K562 treated with DMSO at 1 percent for 4 hours (cell line): ENCODE measurements around the gene FBXO24. TPM values are rescaled to one million over a fixed set of nuclear protein-coding genes. Genes with fewer than 3 reads are reported as not detected.

ENCODE experiments used
- total RNA-seq: library from RNA; unstranded; fragments of 300-600 nt; gene quantifications from 2 replicates; pipeline ENCODE4 v1.2.3, GENCODE V29; 2022; ENCODE audit not compliant: insufficient read depth

The FBXO24 gene, protein sequence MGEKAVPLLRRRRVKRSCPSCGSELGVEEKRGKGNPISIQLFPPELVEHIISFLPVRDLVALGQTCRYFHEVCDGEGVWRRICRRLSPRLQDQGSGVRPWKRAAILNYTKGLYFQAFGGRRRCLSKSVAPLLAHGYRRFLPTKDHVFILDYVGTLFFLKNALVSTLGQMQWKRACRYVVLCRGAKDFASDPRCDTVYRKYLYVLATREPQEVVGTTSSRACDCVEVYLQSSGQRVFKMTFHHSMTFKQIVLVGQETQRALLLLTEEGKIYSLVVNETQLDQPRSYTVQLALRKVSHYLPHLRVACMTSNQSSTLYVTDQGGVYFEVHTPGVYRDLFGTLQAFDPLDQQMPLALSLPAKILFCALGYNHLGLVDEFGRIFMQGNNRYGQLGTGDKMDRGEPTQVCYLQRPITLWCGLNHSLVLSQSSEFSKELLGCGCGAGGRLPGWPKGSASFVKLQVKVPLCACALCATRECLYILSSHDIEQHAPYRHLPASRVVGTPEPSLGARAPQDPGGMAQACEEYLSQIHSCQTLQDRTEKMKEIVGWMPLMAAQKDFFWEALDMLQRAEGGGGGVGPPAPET
- 0.89 TPM in 1 of 2 replicates, not detected in the other for total RNA-seq

DNA sequence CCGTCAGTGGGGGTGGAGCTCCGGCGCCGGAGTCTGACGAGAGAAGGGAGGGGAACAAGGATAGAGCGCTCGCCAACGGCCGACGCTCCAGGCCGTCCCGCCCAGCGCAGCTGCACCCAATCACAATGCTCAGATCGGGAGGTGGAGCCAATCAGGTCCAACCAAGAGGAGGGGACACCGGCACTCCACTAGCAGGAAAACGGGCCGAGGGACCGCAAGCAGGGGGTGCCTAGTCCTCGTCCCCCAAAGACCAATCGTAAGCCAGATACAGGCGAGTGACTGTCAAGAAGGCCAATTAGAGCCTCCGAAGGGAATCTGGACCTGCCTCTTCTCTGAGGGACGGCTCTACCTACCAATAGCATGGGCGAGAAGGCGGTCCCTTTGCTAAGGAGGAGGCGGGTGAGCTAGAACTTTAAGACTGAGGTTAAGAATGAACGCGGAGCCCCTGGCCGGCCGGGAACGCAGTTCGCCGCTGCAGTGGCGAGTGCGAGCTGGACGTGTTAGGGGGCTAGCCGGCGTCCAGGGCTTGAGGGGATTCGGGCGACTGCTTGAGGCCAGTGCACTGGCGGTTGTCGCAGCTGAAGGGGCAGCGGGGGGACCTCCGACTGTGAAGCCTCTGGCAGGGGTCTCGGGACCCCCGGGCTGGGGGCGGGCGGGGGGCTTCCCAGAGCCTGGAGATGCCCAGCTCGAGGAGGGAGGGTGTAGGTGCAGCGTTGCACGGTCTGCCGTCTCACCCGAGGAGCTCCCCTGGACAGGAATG, at the start of gene FBXO24:
Gene FBXO24 (plus strand): TSS at position 63 of the 760 bp plus-strand sequence. CDS start 298 bp downstream, at position 361.

DNA sequence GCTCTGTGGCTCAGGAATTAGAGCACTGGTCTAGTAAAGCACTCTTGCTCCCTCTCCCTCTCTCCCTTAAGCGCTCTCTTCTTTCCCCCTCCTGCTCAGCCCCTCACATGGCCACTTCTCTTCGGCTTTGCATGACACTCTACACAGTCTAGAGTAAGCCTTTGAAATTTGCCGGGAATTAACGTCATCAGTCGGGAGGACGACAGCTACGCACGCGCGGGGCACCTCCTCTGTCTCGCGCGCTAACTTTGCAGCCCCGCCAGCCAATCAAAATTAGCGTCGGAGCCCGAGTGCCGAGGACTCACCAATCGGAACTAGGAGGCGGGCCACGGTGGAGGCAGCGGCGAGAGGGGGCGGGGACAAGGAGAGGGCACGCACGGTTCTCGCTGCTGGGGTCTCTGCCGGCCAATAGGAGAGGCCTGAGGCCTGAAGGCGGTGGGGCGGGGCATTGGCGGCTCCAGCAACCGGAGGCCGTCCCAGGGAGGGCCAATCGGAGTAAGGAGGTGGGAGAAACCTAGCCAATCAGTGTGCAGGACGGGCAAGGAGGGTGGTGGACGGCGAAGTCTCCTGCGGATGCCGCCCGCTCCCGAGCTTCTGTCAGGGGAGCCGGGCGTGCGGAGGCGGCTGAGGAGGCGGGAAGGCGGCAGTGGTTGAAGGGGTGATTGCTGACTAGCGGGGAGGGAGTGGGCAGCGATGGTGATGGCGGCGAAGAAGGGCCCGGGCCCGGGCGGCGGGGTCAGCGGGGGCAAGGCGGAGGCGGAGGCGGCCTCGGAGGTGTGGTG, 47.3 kb upstream of the FBXO24 start, which contains the start of gene AGFG2:
Gene AGFG2 (plus strand): TSS at position 550 of the 782 bp plus-strand sequence. CDS start 144 bp downstream, at position 694.

DNA sequence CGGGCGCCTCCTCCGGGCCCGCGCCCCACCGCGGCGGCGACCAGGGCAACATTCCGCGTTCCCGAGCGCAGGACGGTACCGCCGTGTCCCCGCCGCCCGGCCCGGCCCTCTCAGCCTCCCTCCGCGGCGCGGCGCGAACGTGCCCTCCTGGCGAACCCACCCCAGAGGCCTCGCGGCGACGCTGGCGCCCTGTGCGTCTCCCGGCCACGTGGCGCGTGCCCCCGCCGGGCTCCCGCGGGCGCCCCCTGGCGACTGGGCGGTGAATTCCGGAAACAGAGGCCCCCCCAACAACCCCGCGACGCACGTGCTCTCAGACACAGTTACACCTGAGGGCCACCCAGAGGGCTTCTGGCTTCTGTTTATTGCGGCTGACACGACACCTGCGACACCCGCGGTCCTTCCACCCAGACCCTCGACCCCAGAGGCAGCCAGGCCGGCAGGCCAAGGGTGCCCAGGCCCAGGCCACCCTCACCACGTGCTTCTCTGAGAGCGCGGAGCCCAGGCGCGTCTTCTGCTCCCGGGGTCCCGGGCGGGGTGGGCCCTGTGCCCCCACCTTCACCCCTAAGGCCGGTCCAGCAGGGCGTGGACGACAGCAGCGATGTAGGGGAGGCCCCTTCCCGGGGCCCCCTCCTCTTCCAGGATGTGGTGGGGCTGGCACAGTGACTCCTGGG, 12.3 kb upstream of the FBXO24 start, which contains the start of gene SAP25:
Gene SAP25 (minus strand): TSS at position 210 of the 671 bp plus-strand sequence. CDS start 158 bp downstream, at position 52.

DNA sequence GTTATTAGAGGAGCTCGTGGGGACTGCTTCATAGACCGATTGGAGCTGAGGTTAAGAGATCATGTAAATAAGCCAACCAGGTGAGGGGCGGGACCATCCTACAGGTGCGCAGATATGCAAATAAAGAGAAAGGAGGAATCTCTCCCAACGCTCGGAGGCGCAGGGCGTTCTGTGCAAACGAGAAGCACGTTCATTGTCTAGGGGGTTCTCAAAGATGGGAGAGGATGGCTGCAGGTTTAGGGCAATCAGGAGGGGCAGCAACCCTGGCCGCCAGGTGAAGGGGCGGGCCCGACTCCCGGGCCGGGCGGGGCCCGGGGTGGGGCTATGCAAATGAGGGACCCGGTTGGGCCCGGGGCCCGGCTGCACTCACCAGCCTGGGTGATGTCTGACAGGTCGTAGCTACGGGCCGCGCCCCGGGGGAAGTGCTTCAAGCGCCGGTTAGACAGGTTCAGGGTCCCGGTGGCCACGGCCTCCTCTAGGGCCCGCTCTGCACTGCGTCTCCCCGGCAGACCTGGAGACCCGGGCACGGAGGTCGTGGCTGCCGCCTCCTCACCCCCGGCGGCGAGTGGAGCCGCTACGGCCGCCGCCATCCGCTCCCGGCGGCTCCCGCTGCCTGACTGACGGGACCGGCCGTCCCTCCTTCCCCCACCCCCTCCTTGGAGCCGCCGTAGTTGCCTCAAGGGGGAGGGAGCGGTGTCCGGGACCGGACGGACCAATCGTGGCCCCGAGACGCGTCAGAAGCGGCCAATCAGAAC, 440 bp upstream of the FBXO24 start, which contains the start of gene LRCH4:
Gene LRCH4 (minus strand): TSS at position 619 of the 755 bp plus-strand sequence. CDS start 29 bp downstream, at position 590.

DNA sequence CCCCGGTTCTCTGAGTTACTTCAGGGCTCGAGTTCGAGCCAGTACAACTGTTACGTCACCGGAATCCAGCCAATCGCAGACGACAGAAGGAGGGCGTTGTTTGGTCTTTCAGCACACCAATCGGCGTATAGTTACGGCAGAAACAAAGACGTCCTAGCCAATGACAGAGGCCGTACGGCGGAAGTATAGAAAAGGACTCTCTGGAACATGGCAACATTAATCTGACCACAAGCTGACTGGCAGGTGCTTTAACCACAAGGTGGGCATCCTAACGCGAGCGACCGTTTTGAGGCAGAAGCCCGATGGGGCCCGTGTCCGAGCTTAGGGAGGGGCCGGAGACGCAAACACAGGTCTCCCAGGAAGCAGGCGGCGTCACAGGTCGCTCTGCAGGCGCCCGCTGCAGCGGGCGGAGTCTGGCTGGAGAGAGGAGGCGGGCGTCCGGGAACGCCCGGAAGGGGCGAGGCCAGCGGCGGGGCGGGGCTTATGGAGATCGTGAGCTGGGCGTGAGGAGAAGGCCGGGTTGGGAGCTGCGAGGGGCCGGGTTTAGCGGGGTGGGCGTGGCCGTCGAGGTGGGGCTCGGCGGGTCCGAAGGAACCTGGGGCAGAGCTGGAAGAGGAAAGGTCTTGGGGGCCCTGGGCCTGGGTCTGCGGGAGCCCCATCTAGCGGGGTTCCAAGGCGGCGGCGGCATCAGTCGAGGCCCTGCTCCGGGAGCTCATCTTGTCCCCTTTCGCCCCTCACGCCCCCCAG, 26.0 kb downstream of the FBXO24 start, which contains the start of gene MOSPD3:
Gene MOSPD3 (plus strand): TSS at position 558 of the 747 bp plus-strand sequence. CDS start 252 bp downstream, outside the sequence.

DNA sequence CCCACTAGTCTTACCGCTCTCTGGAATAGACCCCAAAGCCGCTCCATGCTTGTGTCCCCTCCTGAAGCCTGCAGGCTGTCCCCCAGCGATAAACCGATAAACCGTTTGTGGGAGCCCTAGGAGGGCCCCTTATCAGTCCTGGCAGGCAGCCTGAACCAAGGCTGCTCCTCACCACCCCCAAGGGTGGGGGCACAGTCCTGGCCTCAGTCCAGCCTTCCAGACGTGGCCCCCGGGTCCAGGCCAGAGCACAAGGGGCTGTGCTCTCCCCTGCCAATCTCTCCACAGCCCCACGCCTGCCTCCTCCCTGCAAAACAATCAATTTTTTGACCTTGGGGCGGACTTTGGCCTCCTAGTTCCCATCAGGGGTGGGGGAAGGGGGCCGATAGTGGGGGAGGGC, 55.3 kb downstream of the FBXO24 start, which contains the start of gene TFR2:
Gene TFR2 (minus strand): TSS at position 90 of the 397 bp plus-strand sequence. CDS start 43 bp downstream, at position 47.

Other genes with a start within 250 kb of the FBXO24 start
- gene PILRB, start 228.2 kb upstream of the FBXO24 start, total RNA-seq = 28.5 and 33.4 TPM in 2 replicates
- 2.6 and 4.7 TPM in 2 replicates for gene PILRA, start 212.8 kb upstream of the FBXO24 start, total RNA-seq
- 2.4 and 5.1 TPM in 2 replicates for gene ZCWPW1, start 157.6 kb upstream of the FBXO24 start, total RNA-seq
- 71.3 and 78.0 TPM in 2 replicates for gene MEPCE, start 156.5 kb upstream of the FBXO24 start, total RNA-seq
- 93.1 and 101 TPM in 2 replicates for gene PPP1R35, start 149.8 kb upstream of the FBXO24 start, total RNA-seq
- 2.3 and 3.3 TPM in 2 replicates for gene SPACDR, start 122.1 kb upstream of the FBXO24 start, total RNA-seq
- 114 and 119 TPM in 2 replicates for gene TSC22D4, start 107.1 kb upstream of the FBXO24 start, total RNA-seq
- 0.74 and 0.88 TPM in 2 replicates for gene NYAP1, start 102.4 kb upstream of the FBXO24 start, total RNA-seq
- 13.6 and 22.2 TPM in 2 replicates for gene AGFG2, start 47.1 kb upstream of the FBXO24 start, total RNA-seq
- 11.0 and 16.3 TPM in 2 replicates for gene SAP25, start 12.4 kb upstream of the FBXO24 start, total RNA-seq
- 68.5 and 72.5 TPM in 2 replicates for gene LRCH4, start 199 bp upstream of the FBXO24 start, total RNA-seq
- 13.3 and 15.8 TPM in 2 replicates for gene PCOLCE, start 16.0 kb downstream of the FBXO24 start, total RNA-seq
- gene MOSPD3, start 26.2 kb downstream of the FBXO24 start, total RNA-seq = 33.2 and 34.1 TPM in 2 replicates
- 95.8 and 146 TPM in 2 replicates for gene TFR2, start 55.2 kb downstream of the FBXO24 start, total RNA-seq
- not detected in 2 replicates for gene ACTL6B, start 70.1 kb downstream of the FBXO24 start, total RNA-seq
- 528 and 530 TPM in 2 replicates for gene GNB2, start 87.4 kb downstream of the FBXO24 start, total RNA-seq
- gene GIGYF1, start 107.9 kb downstream of the FBXO24 start, total RNA-seq = 23.8 and 26.5 TPM in 2 replicates
- gene POP7, start 119.8 kb downstream of the FBXO24 start, total RNA-seq = 71.9 and 86.3 TPM in 2 replicates
- not detected in 2 replicates for gene EPO, start 134.1 kb downstream of the FBXO24 start, total RNA-seq
- not detected in 2 replicates for gene ZAN, start 147.3 kb downstream of the FBXO24 start, total RNA-seq
- 26.9 and 39.6 TPM in 2 replicates for gene EPHB4, start 241.2 kb downstream of the FBXO24 start, total RNA-seq